ENCODE data around the gene WASL. TPM values are rescaled to one million over a fixed set of nuclear protein-coding genes. Genes with fewer than 3 reads are reported as not detected.

Gene WASL
- total RNA-seq, 1 donor from 2014 or later = 42.7 TPM

GRCh38 chr7:123674399-123675180, 74.2 kb downstream of the WASL start:
- H3K27me3 Mint-ChIP-seq (ENCODE audit: unreplicated experiment) = no peaks in the 10 kb centered on the region
- H3K27ac Mint-ChIP-seq (ENCODE audit: unreplicated experiment) = no peak overlapping the region
- no peak for DNase-seq (ENCODE audit: extremely low spot score, unreplicated experiment)
- no peak for TF ChIP-seq CTCF (IDR thresholded peaks at IDR 0.05)
- peaks cover 6% of the 10 kb centered on the region for H3K36me3 Mint-ChIP-seq (ENCODE audit: unreplicated experiment)
- no peaks in the 10 kb centered on the region for H3K4me1 Mint-ChIP-seq (ENCODE audit: unreplicated experiment)
- no peak overlapping the region for H3K4me3 Mint-ChIP-seq (ENCODE audit: unreplicated experiment)
- H3K9me3 Mint-ChIP-seq (ENCODE audit: unreplicated experiment) = no peaks in the 10 kb centered on the region

- no peak for TF ChIP-seq CTCF (IDR thresholded peaks at IDR 0.05)
- Mint-ChIP-seq H3K36me3 (ENCODE audit: unreplicated experiment) (peaks cover 1% of the 10 kb centered on the region), H3K27ac (ENCODE audit: unreplicated experiment) (no peak overlapping the region)
These were observed 74.9 kb downstream of the WASL start for GRCh38 chr7:123673752-123674398.

GRCh38 chr7:123673137-123673732, 75.6 kb downstream of the WASL start:
- DNase-seq (ENCODE audit: extremely low spot score, unreplicated experiment) = no peak
- no peak for TF ChIP-seq CTCF (IDR thresholded peaks at IDR 0.05)
- H3K9me3 Mint-ChIP-seq (ENCODE audit: unreplicated experiment) = no peaks in the 10 kb centered on the region
- H3K4me3 Mint-ChIP-seq (ENCODE audit: unreplicated experiment) = no peak overlapping the region
- H3K27me3 Mint-ChIP-seq (ENCODE audit: unreplicated experiment) = no peaks in the 10 kb centered on the region
- H3K27ac Mint-ChIP-seq (ENCODE audit: unreplicated experiment) = no peak overlapping the region
- H3K36me3 Mint-ChIP-seq (ENCODE audit: unreplicated experiment) = peaks cover 1% of the 10 kb centered on the region
- H3K4me1 Mint-ChIP-seq (ENCODE audit: unreplicated experiment) = no peaks in the 10 kb centered on the region

More at GRCh38 chr7:123673752-123674398, 74.9 kb downstream of the WASL start:
- no peak overlapping the region for H3K4me3 Mint-ChIP-seq (ENCODE audit: unreplicated experiment)
- DNase-seq (ENCODE audit: extremely low spot score, unreplicated experiment) = no peak
- H3K9me3 Mint-ChIP-seq (ENCODE audit: unreplicated experiment) = no peaks in the 10 kb centered on the region
- no peaks in the 10 kb centered on the region for H3K27me3 Mint-ChIP-seq (ENCODE audit: unreplicated experiment)
- H3K4me1 Mint-ChIP-seq (ENCODE audit: unreplicated experiment) = no peaks in the 10 kb centered on the region

GRCh38 chr7:123669485-123669884, 79.3 kb downstream of the WASL start:
- H3K4me1 Mint-ChIP-seq (ENCODE audit: unreplicated experiment) = no peaks in the 10 kb centered on the region
- H3K36me3 Mint-ChIP-seq (ENCODE audit: unreplicated experiment) = no peaks in the 10 kb centered on the region
- H3K4me3 Mint-ChIP-seq (ENCODE audit: unreplicated experiment) = no peak overlapping the region
- H3K27me3 Mint-ChIP-seq (ENCODE audit: unreplicated experiment) = peaks cover 12% of the 10 kb centered on the region
- DNase-seq (ENCODE audit: extremely low spot score, unreplicated experiment) = no peak
- no peak overlapping the region for H3K27ac Mint-ChIP-seq (ENCODE audit: unreplicated experiment)
- H3K9me3 Mint-ChIP-seq (ENCODE audit: unreplicated experiment) = no peaks in the 10 kb centered on the region
- no peak for TF ChIP-seq CTCF (IDR thresholded peaks at IDR 0.05)

GRCh38 chr7:123666492-123666891, 82.3 kb downstream of the WASL start:
- H3K36me3 Mint-ChIP-seq (ENCODE audit: unreplicated experiment) = no peaks in the 10 kb centered on the region
- H3K4me1 Mint-ChIP-seq (ENCODE audit: unreplicated experiment) = no peaks in the 10 kb centered on the region
- no peak for TF ChIP-seq CTCF (IDR thresholded peaks at IDR 0.05)
- no peak for DNase-seq (ENCODE audit: extremely low spot score, unreplicated experiment)
- peaks cover 24% of the 10 kb centered on the region for H3K27me3 Mint-ChIP-seq (ENCODE audit: unreplicated experiment)
- no peak overlapping the region for H3K4me3 Mint-ChIP-seq (ENCODE audit: unreplicated experiment)
- H3K27ac Mint-ChIP-seq (ENCODE audit: unreplicated experiment) = no peak overlapping the region
- no peaks in the 10 kb centered on the region for H3K9me3 Mint-ChIP-seq (ENCODE audit: unreplicated experiment)
